Endothelial cell of umbilical vein (primary cell): ENCODE results near the gene TMEM205. TPM values are rescaled to one million over a fixed set of nuclear protein-coding genes. Genes with fewer than 3 reads are reported as not detected.
A peak's percentile ranks its signal among the peaks of the same experiment; 100 is the strongest.

ENCODE experiments used
- BruUV-seq: library from RNA; stranded (reverse); fragments of 400-500 nt; replicated peaks from 2 replicates; lab custom pipeline; 2021; lab: Mats Ljungman, UMichigan
- CTCF ChIA-PET: fragments of 300-600, 350-600 bp; sonication (Branson Sonifier 250); formaldehyde crosslinking; loops from one replicate; lab custom pipeline; 2021; ENCODE audit warnings: antibody characterized with exemption, inconsistent platforms; lab: Charles Lee
- POLR2A ChIA-PET: fragments of 300-600, 350-600 bp; sonication (Branson Sonifier 250); formaldehyde crosslinking; loops from one replicate; lab custom pipeline; 2021; ENCODE audit warnings: antibody characterized with exemption, inconsistent platforms; lab: Charles Lee
- DNase-seq: peaks from one replicate; pipeline ENCODE4 v3.0.0-alpha.2; 2011; ENCODE audit warnings: low read depth, low spot score
- FAIRE-seq: peaks from 2 replicates; lab custom pipeline; 2011; peaks lifted over from hg19 to GRCh38; lab: Jason Lieb, UNC
- H2AFZ ChIP-seq: 2 replicates; pipeline ENCODE4 v1.6.0; 2012; ENCODE audit warnings: low read depth, low read length, control low read depth, inconsistent platforms
- H3K27ac ChIP-seq: 2 replicates; pipeline ENCODE4 v1.5.1; 2011; ENCODE audit warnings: low read depth, mild to moderate bottlenecking, control low read depth, low read length, moderate library complexity; ENCODE audit not compliant: insufficient read depth
- H3K27me3 ChIP-seq, 2 experiments: 2 replicates each; pipeline versions ENCODE4 v1.6.0 to v1.6.1; 2011; ENCODE audit warnings: low read length in 2 of 2, mixed read lengths in 1 of 2; ENCODE audit not compliant: control insufficient read depth in 2 of 2, insufficient read depth in 2 of 2
- H3K36me3 ChIP-seq, 2 experiments: 2 replicates in 1 of 2; 3 replicates in 1 of 2; pipeline ENCODE4 v1.5.1; 2011; ENCODE audit warnings: low read length in 2 of 2, mild to moderate bottlenecking in 1 of 2, moderate library complexity in 1 of 2; ENCODE audit not compliant: control insufficient read depth in 2 of 2, insufficient read depth in 2 of 2; ENCODE audit errors: extremely low read depth in 1 of 2
- H3K4me1 ChIP-seq: 3 replicates; pipeline ENCODE4 v1.5.1; 2011; ENCODE audit warnings: mild to moderate bottlenecking, low read length; ENCODE audit not compliant: control insufficient read depth, insufficient read depth; ENCODE audit errors: extremely low read depth
- H3K4me2 ChIP-seq: 2 replicates; pipeline ENCODE4 v1.6.1; 2011; ENCODE audit warnings: low read length, control low read depth, mixed read lengths; ENCODE audit not compliant: insufficient read depth
- H3K4me3 ChIP-seq, 3 experiments: fragments of 200-600 bp in 1 of 3; sonication (generic), shearing (Covaris generic) in 1 of 3; replicated peaks in 1 of 3; 2 replicates each; pipeline ENCODE4 v1.5.1; 2011 to 2016; ENCODE audit warnings: control low read depth in 3 of 3, low read length in 3 of 3, mild to moderate bottlenecking in 2 of 3, inconsistent platforms in 1 of 3, low read depth in 1 of 3, moderate library complexity in 1 of 3; ENCODE audit not compliant: insufficient read depth in 1 of 3
- H3K79me2 ChIP-seq: 2 replicates; pipeline ENCODE4 v1.6.0; 2012; ENCODE audit warnings: low read length, inconsistent platforms; ENCODE audit not compliant: control insufficient read depth, insufficient read depth
- H3K9ac ChIP-seq: replicated peaks from 2 replicates; pipeline ENCODE3; 2011; ENCODE audit warnings: low read length, control low read depth; ENCODE audit not compliant: insufficient read depth; ENCODE audit errors: extremely low read depth
- H3K9me1 ChIP-seq: replicated peaks from 3 replicates; pipeline ENCODE4 v1.6.0; 2011; ENCODE audit warnings: mild to moderate bottlenecking, low read length; ENCODE audit not compliant: control insufficient read depth, insufficient read depth; ENCODE audit errors: extremely low read depth
- H3K9me3 ChIP-seq: replicated peaks from 2 replicates; pipeline ENCODE4 v1.5.1; 2012; ENCODE audit warnings: low read length, inconsistent platforms; ENCODE audit not compliant: control insufficient read depth, insufficient read depth
- H4K20me1 ChIP-seq: replicated peaks from 2 replicates; pipeline ENCODE3; 2011; ENCODE audit warnings: mild to moderate bottlenecking, low read length; ENCODE audit not compliant: control insufficient read depth, insufficient read depth; ENCODE audit errors: extremely low read depth
- CTCF ChIP-seq, 2 donors: IDR thresholded peaks; 1 replicate in 1 of 2; 2 replicates in 1 of 2; pipeline ENCODE4 v1.5.1; 2011; ENCODE audit warnings: low read length in 2 of 2, mild to moderate bottlenecking in 2 of 2, moderate library complexity in 2 of 2, control low read depth in 1 of 2, inconsistent platforms in 1 of 2, low read depth in 1 of 2; ENCODE audit not compliant: insufficient read depth in 1 of 2; ENCODE audit errors: extremely low read depth in 1 of 2
- EZH2 ChIP-seq: IDR thresholded peaks from 2 replicates; pipeline ENCODE4 v1.6.1; 2012; ENCODE audit warnings: borderline replicate concordance, low read depth, mild to moderate bottlenecking, moderate library complexity, low read length, inconsistent platforms; ENCODE audit not compliant: severe bottlenecking
- FOS ChIP-seq: IDR thresholded peaks from 2 replicates; pipeline ENCODE4 v1.6.1; 2011; ENCODE audit warnings: mild to moderate bottlenecking, low read length, moderate library complexity, borderline replicate concordance; ENCODE audit not compliant: insufficient read depth
- GATA2 ChIP-seq: IDR thresholded peaks from 2 replicates; pipeline ENCODE4 v1.7.0; 2011; ENCODE audit warnings: low read depth, mild to moderate bottlenecking, moderate library complexity, mixed read lengths, low read length; ENCODE audit not compliant: insufficient read length, insufficient read depth
- JUN ChIP-seq: IDR thresholded peaks from 2 replicates; pipeline ENCODE4 v1.6.1; 2011; ENCODE audit warnings: borderline replicate concordance, low read depth; ENCODE audit not compliant: insufficient read length, insufficient read depth
- MAX ChIP-seq: IDR thresholded peaks from 2 replicates; pipeline ENCODE4 v1.6.1; 2011; ENCODE audit not compliant: insufficient read depth, insufficient read length
- MYC ChIP-seq: IDR thresholded peaks from one replicate; pipeline ENCODE4 v1.6.1; 2011; ENCODE audit warnings: mild to moderate bottlenecking, low read depth, low read length
- POLR2A ChIP-seq: IDR thresholded peaks from 2 replicates; pipeline ENCODE4 v1.6.1; 2012; ENCODE audit warnings: low read depth, mild to moderate bottlenecking, control low read depth, low read length
- POLR2AphosphoS5 ChIP-seq: IDR thresholded peaks from 2 replicates; pipeline ENCODE4 v1.6.1; 2012; ENCODE audit warnings: low read depth, mild to moderate bottlenecking, control low read depth, low read length, moderate library complexity; ENCODE audit not compliant: insufficient read depth
- dilution Hi-C: fragments of 300-500 bp; cut with MboI; formaldehyde crosslinking; loops from one replicate; pipeline ENCODE4 v1.15.0; 2019; ENCODE audit warnings: low sequenced_read_pairs; ENCODE audit not compliant: extremely low pct_ligation_motif_present
- intact Hi-C: fragments of 100-400 bp; cut with micrococcal nuclease; formaldehyde crosslinking; loops from one replicate; pipeline ENCODE4 v1.10.0; 2022
- polyA plus RNA-seq, 4 experiments: library from polyadenylated mRNA; depleted of rRNA in 3 of 4; stranded (reverse) in 3 of 4; unstranded in 1 of 4; fragments of >200 nt; gene quantifications; 2 replicates each; pipeline versions ENCODE4 v1.2.1 to v1.2.3, GENCODE V29; 2011 to 2012; ENCODE audit warnings: missing spikeins in 1 of 4
- total RNA-seq: library from RNA; stranded (reverse); gene quantifications from 2 replicates; pipeline ENCODE4 v1.2.3, GENCODE V29; 2021

TMEM205 gene
- total and polyA plus RNA-seq, 2 donors (not counting 3 experiments of a cell fraction or from before 2014, with no cell fraction given): 57.3 to 345 TPM

DNA sequence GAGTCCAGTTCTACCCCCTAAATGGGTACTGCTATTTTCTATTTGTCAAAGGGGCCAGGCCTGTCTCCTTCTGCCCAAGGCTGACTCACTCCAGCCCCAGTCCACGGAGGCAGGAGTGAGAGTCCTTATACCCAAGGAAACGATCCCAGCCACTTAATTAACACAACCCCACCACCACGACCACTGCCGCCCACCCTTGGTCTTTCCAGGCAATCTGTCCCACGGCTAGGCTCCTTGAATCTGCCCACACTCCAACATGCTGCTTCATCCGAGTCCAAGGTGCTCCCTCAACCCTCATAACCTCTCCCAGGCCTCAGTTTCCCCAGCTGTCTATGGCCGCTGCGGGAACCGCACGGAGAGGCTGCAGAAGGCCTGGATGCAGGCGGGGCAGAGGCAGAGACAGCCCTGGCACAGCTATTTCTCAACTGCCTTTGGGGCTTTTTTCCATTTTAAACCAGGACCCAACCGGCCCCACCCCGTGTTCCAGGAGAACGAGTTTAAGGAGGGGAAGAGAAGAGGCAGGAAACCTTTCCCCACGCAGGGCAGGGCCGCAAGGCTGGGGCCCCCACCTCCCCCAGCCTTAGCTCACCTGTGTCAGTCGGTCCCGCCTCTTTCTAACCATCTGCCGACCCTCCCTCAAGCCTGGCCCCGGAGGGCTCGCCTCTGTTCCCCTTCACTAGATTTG, 7.4 kb downstream of the TMEM205 start:
- no peaks in the 10 kb centered on the region for H4K20me1 ChIP-seq
- BruUV-seq: no TSS peak
- peak overlapping the region; percentile 43 to 91 (median 52) for H3K4me3 ChIP-seq
- H3K36me3 ChIP-seq: peaks cover 0 to 14% of the 10 kb centered on the region in 2 experiments
- peak overlapping the region; percentile 70 for H2AFZ ChIP-seq
- DNase-seq (no peak), FAIRE-seq (no peak)
- no peaks in the 10 kb centered on the region for H3K79me2 ChIP-seq
- no peaks in the 10 kb centered on the region for H3K9me3 ChIP-seq
- dilution Hi-C loops: no loop called here
- no peak overlapping the region for H3K9ac ChIP-seq
- intact Hi-C loops: loop anchor here (1.0 to 2.0 kb wide), 2 partner anchors 36 to 44 kb away; partner anchors contain the start of gene SWSAP1
- no peaks in the 10 kb centered on the region for H3K9me1 ChIP-seq
- no peaks in the 10 kb centered on the region for H3K27me3 ChIP-seq
- CTCF ChIA-PET: interaction anchor here (1.0 to 2.2 kb wide), 6 partner anchors 14 to 68 kb away, joined by 3 to 23 read pairs (median 5); partner anchors contain the start of gene SWSAP1
- no peak overlapping the region for H3K27ac ChIP-seq
- H3K4me1 ChIP-seq: peaks cover 11% of the 10 kb centered on the region
- TF ChIP-seq POLR2AphosphoS5: no peak
- no peak for TF ChIP-seq POLR2A
- no peak for TF ChIP-seq JUN
- TF ChIP-seq EZH2: no peak
- TF ChIP-seq GATA2: no peak
- TF ChIP-seq MAX: no peak
- no peak for TF ChIP-seq MYC
- no peak for TF ChIP-seq FOS
- TF ChIP-seq CTCF (IDR thresholded peaks at IDR 0.05; ENCODE audit: extremely low read depth in 1 of 2, insufficient read depth in 1 of 2, low read depth in 1 of 2, low read length in 2 of 2): no peak
- POLR2A ChIA-PET: no interaction called here
- peak overlapping the region; percentile 83 for H3K4me2 ChIP-seq
